GM18526 (cell line): ENCODE data around the gene FRMD1.

Source experiments
- POLR2A ChIP-seq: IDR thresholded peaks from 3 replicates; pipeline ENCODE4 v1.6.1; 2011; ENCODE audit not compliant: insufficient read length; ENCODE audit errors: extremely low read depth

Gene FRMD1

GRCh38 chr6:168040856-168041496 lies 38.0 kb downstream of the FRMD1 start:
- TF ChIP-seq POLR2A = no peak

- TF ChIP-seq POLR2A = no peak
These were observed 39.2 kb downstream of the FRMD1 start for GRCh38 chr6:168039849-168040248.

- no peak for TF ChIP-seq POLR2A
These were observed 39.7 kb downstream of the FRMD1 start for GRCh38 chr6:168039301-168039700.

GRCh38 chr6:168038576-168039140 lies 40.4 kb downstream of the FRMD1 start:
- TF ChIP-seq POLR2A = no peak

GRCh38 chr6:168037856-168038255 lies 41.2 kb downstream of the FRMD1 start:
- no peak for TF ChIP-seq POLR2A

GRCh38 chr6:168037242-168037641 lies 41.8 kb downstream of the FRMD1 start:
- no peak for TF ChIP-seq POLR2A

GRCh38 chr6:168035661-168036545 lies 43.1 kb downstream of the FRMD1 start:
- no peak for TF ChIP-seq POLR2A

- no peak for TF ChIP-seq POLR2A
These were observed 43.8 kb downstream of the FRMD1 start for GRCh38 chr6:168035098-168035660.

- no peak for TF ChIP-seq POLR2A
These were observed 44.5 kb downstream of the FRMD1 start for GRCh38 chr6:168034537-168034936.

GRCh38 chr6:168033791-168034190 lies 45.2 kb downstream of the FRMD1 start:
- no peak for TF ChIP-seq POLR2A

GRCh38 chr6:168032005-168032760 lies 46.8 kb downstream of the FRMD1 start:
- TF ChIP-seq POLR2A = no peak

- TF ChIP-seq POLR2A = no peak
These were observed 47.5 kb downstream of the FRMD1 start for GRCh38 chr6:168031411-168031971.

- no peak for TF ChIP-seq POLR2A
These were observed 48.1 kb downstream of the FRMD1 start for GRCh38 chr6:168030908-168031307.

GRCh38 chr6:168030218-168030746 lies 48.7 kb downstream of the FRMD1 start:
- TF ChIP-seq POLR2A = no peak
